ENCODE results near the gene EEF1AKMT1.

Gene EEF1AKMT1

GRCh38 chr13:20713751-20714150 lies 60.0 kb downstream of the EEF1AKMT1 start:
- ChIA-PET POLR2A (no interaction called here), CTCF (interaction anchor here (1.3 kb wide), 1 partner anchor 150 kb away, joined by 4 read pairs; no protein-coding TSS in a partner anchor)
- no peak for TF ChIP-seq LEF1 (IDR thresholded peaks at IDR 0.05; ENCODE audit: borderline replicate concordance)
- no peak for TF ChIP-seq ELF4 (IDR thresholded peaks at IDR 0.05)
- no peak for TF ChIP-seq L3MBTL2 (conservative IDR thresholded peaks at IDR 0.05)
- TF ChIP-seq FOXK2 (IDR thresholded peaks at IDR 0.05), result no peak
- no peak for TF ChIP-seq ARNT (IDR thresholded peaks at IDR 0.05)
- TF ChIP-seq SUZ12 (IDR thresholded peaks at IDR 0.05), result no peak
- no peak for TF ChIP-seq FOXM1 (IDR thresholded peaks at IDR 0.05; ENCODE audit: borderline replicate concordance)
- no peak for TF ChIP-seq TARDBP (IDR thresholded peaks at IDR 0.05)
- TF ChIP-seq, protein P1, sequence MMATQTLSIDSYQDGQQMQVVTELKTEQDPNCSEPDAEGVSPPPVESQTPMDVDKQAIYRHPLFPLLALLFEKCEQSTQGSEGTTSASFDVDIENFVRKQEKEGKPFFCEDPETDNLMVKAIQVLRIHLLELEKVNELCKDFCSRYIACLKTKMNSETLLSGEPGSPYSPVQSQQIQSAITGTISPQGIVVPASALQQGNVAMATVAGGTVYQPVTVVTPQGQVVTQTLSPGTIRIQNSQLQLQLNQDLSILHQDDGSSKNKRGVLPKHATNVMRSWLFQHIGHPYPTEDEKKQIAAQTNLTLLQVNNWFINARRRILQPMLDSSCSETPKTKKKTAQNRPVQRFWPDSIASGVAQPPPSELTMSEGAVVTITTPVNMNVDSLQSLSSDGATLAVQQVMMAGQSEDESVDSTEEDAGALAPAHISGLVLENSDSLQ (IDR thresholded peaks at IDR 0.05), result no peak
- DNase-seq (ENCODE audit: extremely low spot score), result no peak

GRCh38 chr13:20713014-20713376 lies 60.8 kb downstream of the EEF1AKMT1 start:
- no peak for DNase-seq (ENCODE audit: extremely low spot score)
- ChIA-PET CTCF (no interaction called here), POLR2A (no interaction called here)
- no peak for TF ChIP-seq ARNT (IDR thresholded peaks at IDR 0.05)
- no peak for TF ChIP-seq CTBP1 (IDR thresholded peaks at IDR 0.05; ENCODE audit: borderline replicate concordance)
- no peak for TF ChIP-seq FOXK2 (IDR thresholded peaks at IDR 0.05)
- no peak for TF ChIP-seq SUZ12 (IDR thresholded peaks at IDR 0.05)
- no peak for TF ChIP-seq ELF4 (IDR thresholded peaks at IDR 0.05)
- no peak for TF ChIP-seq FOXM1 (IDR thresholded peaks at IDR 0.05; ENCODE audit: borderline replicate concordance)
- no peak for TF ChIP-seq HDGF (IDR thresholded peaks at IDR 0.05; ENCODE audit: borderline replicate concordance)
- TF ChIP-seq, protein P1 (IDR thresholded peaks at IDR 0.05), result no peak
- TF ChIP-seq FOXA1 (IDR thresholded peaks at IDR 0.05), result no peak
- no peak for TF ChIP-seq LEF1 (IDR thresholded peaks at IDR 0.05; ENCODE audit: borderline replicate concordance)
- no peak for TF ChIP-seq BHLHE40 (IDR thresholded peaks at IDR 0.05; ENCODE audit: borderline replicate concordance)
- no peak for TF ChIP-seq NFRKB (IDR thresholded peaks at IDR 0.05)
- TF ChIP-seq TARDBP (IDR thresholded peaks at IDR 0.05), result no peak
- TF ChIP-seq ZNF384 (IDR thresholded peaks at IDR 0.05), result no peak

GRCh38 chr13:20711301-20712044 lies 62.3 kb downstream of the EEF1AKMT1 start:
- TF ChIP-seq ZNF384 (IDR thresholded peaks at IDR 0.05) (no peak), ARNT (IDR thresholded peaks at IDR 0.05) (no peak), FOXM1 (IDR thresholded peaks at IDR 0.05; ENCODE audit: borderline replicate concordance) (no peak), FOXA1 (IDR thresholded peaks at IDR 0.05) (no peak)
- TF ChIP-seq, protein P1 (IDR thresholded peaks at IDR 0.05), result no peak
- ChIA-PET POLR2A (no interaction called here), CTCF (interaction anchor here (0.5 to 0.7 kb wide), 3 partner anchors 112 to 311 kb away, joined by 3 to 4 read pairs (median 3); no protein-coding TSS in a partner anchor)
- DNase-seq (ENCODE audit: extremely low spot score), result no peak

- CTCF ChIA-PET, result interaction anchor here (0.6 kb wide), 1 partner anchor 138 kb away, joined by 3 read pairs; no protein-coding TSS in a partner anchor
- DNase-seq (ENCODE audit: extremely low spot score), result no peak
- POLR2A ChIA-PET, result no interaction called here
- TF ChIP-seq SUZ12 (IDR thresholded peaks at IDR 0.05), result no peak
- TF ChIP-seq CTBP1 (IDR thresholded peaks at IDR 0.05; ENCODE audit: borderline replicate concordance), result no peak
- TF ChIP-seq LEF1 (IDR thresholded peaks at IDR 0.05; ENCODE audit: borderline replicate concordance), result no peak
- TF ChIP-seq ARNT (IDR thresholded peaks at IDR 0.05), result no peak
- TF ChIP-seq FOXK2 (IDR thresholded peaks at IDR 0.05), result no peak
- TF ChIP-seq BHLHE40 (IDR thresholded peaks at IDR 0.05; ENCODE audit: borderline replicate concordance), result no peak
- no peak for TF ChIP-seq FOXM1 (IDR thresholded peaks at IDR 0.05; ENCODE audit: borderline replicate concordance)
- TF ChIP-seq TARDBP (IDR thresholded peaks at IDR 0.05), result no peak
These were observed 64.0 kb downstream of the EEF1AKMT1 start for GRCh38 chr13:20709782-20710181.

DNA sequence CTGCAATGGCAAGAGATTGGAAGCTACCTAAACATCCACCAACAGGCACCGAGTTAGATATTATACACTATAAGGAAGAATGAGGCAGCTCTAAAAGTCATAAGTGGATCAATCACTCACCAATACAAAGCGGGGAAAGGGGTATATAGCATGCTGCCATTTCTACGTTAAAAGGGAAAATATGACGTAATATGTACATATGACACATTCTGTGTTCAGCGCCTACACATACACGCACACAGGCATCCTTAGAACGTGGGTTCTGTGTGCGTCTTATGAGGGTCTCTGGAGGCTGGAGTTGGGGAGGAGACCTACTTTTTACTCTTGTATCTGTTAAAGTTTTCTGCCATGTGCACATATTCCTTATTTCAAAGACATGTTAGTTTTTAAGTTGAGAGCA lies 64.4 kb downstream of the EEF1AKMT1 start:
- CTCF ChIA-PET, result no interaction called here
- POLR2A ChIA-PET, result no interaction called here

More for the DNA sequence above, 64.4 kb downstream of the EEF1AKMT1 start:
- no peak for DNase-seq (ENCODE audit: extremely low spot score)
- TF ChIP-seq CTBP1 (IDR thresholded peaks at IDR 0.05; ENCODE audit: borderline replicate concordance) (no peak), TARDBP (IDR thresholded peaks at IDR 0.05) (no peak), FOXM1 (IDR thresholded peaks at IDR 0.05; ENCODE audit: borderline replicate concordance) (no peak), SUZ12 (IDR thresholded peaks at IDR 0.05) (no peak), LEF1 (IDR thresholded peaks at IDR 0.05; ENCODE audit: borderline replicate concordance) (no peak), ELF4 (IDR thresholded peaks at IDR 0.05) (no peak), L3MBTL2 (conservative IDR thresholded peaks at IDR 0.05) (no peak), HDGF (IDR thresholded peaks at IDR 0.05; ENCODE audit: borderline replicate concordance) (no peak), BHLHE40 (IDR thresholded peaks at IDR 0.05; ENCODE audit: borderline replicate concordance) (no peak), NFRKB (IDR thresholded peaks at IDR 0.05) (no peak), ARNT (IDR thresholded peaks at IDR 0.05) (no peak), SP1 (IDR thresholded peaks at IDR 0.05) (no peak), FOXA1 (IDR thresholded peaks at IDR 0.05) (no peak), ZNF384 (IDR thresholded peaks at IDR 0.05) (no peak), FOXK2 (IDR thresholded peaks at IDR 0.05) (no peak)
- TF ChIP-seq, protein P1 (IDR thresholded peaks at IDR 0.05), result no peak
